SK-N-SH (cell line): ENCODE results near the gene ARL5A. TPM values are rescaled to one million over a fixed set of nuclear protein-coding genes. Genes with fewer than 3 reads are reported as not detected.

ENCODE experiments used
- CTCF ChIA-PET: fragments of 300-600, 350-600 bp; formaldehyde crosslinking; extraction: SDS; loops from one replicate; lab custom pipeline; 2021; lab: Yijun Ruan, JAX
- POLR2A ChIA-PET: fragments of 350-600 bp; sonication (Branson Sonifier 250); formaldehyde crosslinking; extraction: SDS; loops from one replicate; lab custom pipeline; 2020; ENCODE audit warnings: antibody characterized with exemption, inconsistent platforms; lab: Yijun Ruan, JAX
- DNase-seq: peaks from one replicate; pipeline ENCODE4 v3.0.0; 2012
- H2AFZ ChIP-seq: fragments of 200-600 bp; sonication (generic); 2 replicates; pipeline ENCODE4 v1.8.1; 2016; ENCODE audit warnings: antibody characterized with exemption, mild to moderate bottlenecking, low read depth
- H3F3A ChIP-seq: fragments of 200-600 bp; sonication (generic); replicated peaks from 2 replicates; pipeline ENCODE3; 2016; ENCODE audit warnings: antibody characterized with exemption, mild to moderate bottlenecking; ENCODE audit not compliant: insufficient read depth
- H3K27ac ChIP-seq, 2 experiments: fragments of 200-500 bp in 1 of 2; fragments of 200-600 bp in 1 of 2; sonication (Bioruptor generic) in 1 of 2; sonication (generic), shearing (Covaris generic) in 1 of 2; 2 replicates each; pipeline versions ENCODE4 v1.5.1 to v1.6.1; 2014 to 2016; ENCODE audit warnings: low read depth in 2 of 2, inconsistent platforms in 1 of 2, low read length in 1 of 2, mild to moderate bottlenecking in 1 of 2, mixed read lengths in 1 of 2
- H3K27me3 ChIP-seq: fragments of 200-600 bp; sonication (generic), shearing (Covaris generic); 2 replicates; pipeline ENCODE4 v1.6.1; 2016; ENCODE audit warnings: mixed run types; ENCODE audit not compliant: insufficient read depth
- H3K36me3 ChIP-seq, 2 experiments: fragments of 200-500 bp in 1 of 2; fragments of 200-600 bp in 1 of 2; sonication (Bioruptor generic) in 1 of 2; sonication (generic) in 1 of 2; replicated peaks in 1 of 2; 2 replicates each; pipeline versions ENCODE3 to v1.5.1; 2014 to 2016; ENCODE audit warnings: low read length in 1 of 2, mild to moderate bottlenecking in 1 of 2; ENCODE audit not compliant: insufficient read depth in 2 of 2, control insufficient read depth in 1 of 2
- H3K4me1 ChIP-seq, 2 experiments: fragments of 200-500 bp in 1 of 2; fragments of 200-600 bp in 1 of 2; sonication (Bioruptor generic) in 1 of 2; sonication (generic), shearing (Covaris generic) in 1 of 2; 2 replicates each; pipeline versions ENCODE4 v1.5.1 to v1.6.1; 2014 to 2016; ENCODE audit warnings: low read depth in 1 of 2, low read length in 1 of 2, mixed run types in 1 of 2; ENCODE audit not compliant: insufficient read depth in 2 of 2, control insufficient read depth in 1 of 2
- H3K4me2 ChIP-seq: fragments of 200-600 bp; sonication (generic), shearing (Covaris generic); 2 replicates; pipeline ENCODE4 v1.6.1; 2017; ENCODE audit warnings: mixed run types
- H3K4me3 ChIP-seq, 2 experiments: fragments of 200-500 bp in 1 of 2; fragments of 200-600 bp in 1 of 2; sonication (Bioruptor generic) in 1 of 2; sonication (generic), shearing (Covaris generic) in 1 of 2; 2 replicates each; pipeline versions ENCODE4 v1.5.1 to v1.8.1; 2014 to 2016; ENCODE audit warnings: low read depth in 2 of 2, inconsistent platforms in 1 of 2, low read length in 1 of 2, mild to moderate bottlenecking in 1 of 2, mixed read lengths in 1 of 2, moderate library complexity in 1 of 2
- H3K79me2 ChIP-seq: fragments of 200-600 bp; sonication (generic); 2 replicates; pipeline ENCODE4 v1.8.1; 2017; ENCODE audit warnings: mild to moderate bottlenecking; ENCODE audit not compliant: insufficient read depth
- H3K9ac ChIP-seq: fragments of 200-600 bp; sonication (generic); 2 replicates; pipeline ENCODE4 v1.6.1; 2017; ENCODE audit warnings: mixed run types
- H3K9me2 ChIP-seq: fragments of 200-600 bp; sonication (generic); 2 replicates; pipeline ENCODE4 v1.6.1; 2017; ENCODE audit warnings: mixed run types
- H3K9me3 ChIP-seq: fragments of 200-600 bp; sonication (generic); 2 replicates; pipeline ENCODE4 v1.6.1; 2017; ENCODE audit warnings: mixed run types, mild to moderate bottlenecking, moderate library complexity
- H4K20me1 ChIP-seq: fragments of 200-600 bp; sonication (generic); 2 replicates; pipeline ENCODE4 v1.6.1; 2017; ENCODE audit warnings: mild to moderate bottlenecking, mixed run types; ENCODE audit not compliant: insufficient read depth
- ELF1 ChIP-seq: IDR thresholded peaks from 2 replicates; pipeline ENCODE4 v1.4.0; 2012
- FOSL2 ChIP-seq: IDR thresholded peaks from 2 replicates; pipeline ENCODE4 v1.4.0; 2012; ENCODE audit warnings: low read depth, mild to moderate bottlenecking, moderate library complexity, borderline replicate concordance
- GATA2 ChIP-seq: sonication (generic); formaldehyde crosslinking; IDR thresholded peaks from 2 replicates; pipeline ENCODE4 v1.5.0; 2020; ENCODE audit warnings: mild to moderate bottlenecking, missing genetic modification reagents
- IRF3 ChIP-seq: fragments of 150-350 bp; IDR thresholded peaks from 2 replicates; pipeline ENCODE4 v1.6.1; 2016; ENCODE audit warnings: mild to moderate bottlenecking, low read depth, low read length
- MEF2A ChIP-seq: IDR thresholded peaks from 2 replicates; pipeline ENCODE4 v1.4.0; 2012; ENCODE audit warnings: low read depth, borderline replicate concordance
- MXI1 ChIP-seq: IDR thresholded peaks from 2 replicates; pipeline ENCODE4 v1.6.1; 2012; ENCODE audit warnings: mild to moderate bottlenecking, low read depth, low read length, improper control_type of control experiment
- NRF1 ChIP-seq: IDR thresholded peaks from 2 replicates; pipeline ENCODE4 v1.6.1; 2012; ENCODE audit warnings: low read depth, mild to moderate bottlenecking, low read length
- POLR2AphosphoS5 ChIP-seq: IDR thresholded peaks from 2 replicates; pipeline ENCODE4 v1.6.1; 2012; ENCODE audit warnings: low read depth, low read length
- RCOR1 ChIP-seq: fragments of 150-350 bp; IDR thresholded peaks from 2 replicates; pipeline ENCODE4 v1.6.1; 2017; ENCODE audit warnings: antibody characterized with exemption, low read length
- REST ChIP-seq: IDR thresholded peaks from 2 replicates; pipeline ENCODE4 v1.6.1; 2012; ENCODE audit warnings: mild to moderate bottlenecking, low read depth, low read length, moderate library complexity
- RFX5 ChIP-seq: IDR thresholded peaks from 2 replicates; pipeline ENCODE4 v1.6.1; 2012; ENCODE audit warnings: mild to moderate bottlenecking, improper control_type of control experiment, low read length
- SMC3 ChIP-seq: IDR thresholded peaks from 2 replicates; pipeline ENCODE4 v1.6.1; 2012; ENCODE audit warnings: low read depth, low read length, improper control_type of control experiment
- TCF12 ChIP-seq: IDR thresholded peaks from 2 replicates; pipeline ENCODE4 v1.4.0; 2012
- TEAD4 ChIP-seq: IDR thresholded peaks from 2 replicates; pipeline ENCODE4 v1.4.0; 2012; ENCODE audit warnings: mild to moderate bottlenecking, borderline replicate concordance; ENCODE audit not compliant: insufficient read depth
- YY1 ChIP-seq: IDR thresholded peaks from 2 replicates; pipeline ENCODE4 v1.4.0; 2012; ENCODE audit warnings: low read depth, mild to moderate bottlenecking
- WGBS: methylation state at CpG from one replicate; pipeline ENCODE4 v1.1.6; 2017; ENCODE audit warnings: low lambda C conversion rate; 5-methylcytosine and 5-hydroxymethylcytosine counted together
- polyA plus RNA-seq, 3 experiments: library from polyadenylated mRNA; depleted of rRNA; stranded (reverse); fragments of >200 nt; gene quantifications; 2 replicates each; pipeline ENCODE4 v1.2.3, GENCODE V29; 2012
- TF ChIP-seq, protein P1 (sequence below): IDR thresholded peaks from 2 replicates; pipeline ENCODE4 v1.4.0; 2012; ENCODE audit warnings: low read depth
- TF ChIP-seq, protein P2 (sequence below): IDR thresholded peaks from 2 replicates; pipeline ENCODE4 v1.4.0; 2012; ENCODE audit warnings: low read depth, borderline replicate concordance
- TF ChIP-seq, protein P3 (sequence below): fragments of 150-350 bp; IDR thresholded peaks from 2 replicates; pipeline ENCODE4 v1.6.1; 2017; ENCODE audit warnings: antibody characterized with exemption, low read length, low read depth, borderline replicate concordance

Gene ARL5A
- polyA plus RNA-seq, 1 of the 3 experiments (the other 2 are of a cell fraction) = 8.2 TPM

- H3F3A ChIP-seq = no peaks in the 10 kb centered on the region
Observed at GRCh38 chr2:151861174-151861573, 33.0 kb upstream of the ARL5A start.

DNA sequence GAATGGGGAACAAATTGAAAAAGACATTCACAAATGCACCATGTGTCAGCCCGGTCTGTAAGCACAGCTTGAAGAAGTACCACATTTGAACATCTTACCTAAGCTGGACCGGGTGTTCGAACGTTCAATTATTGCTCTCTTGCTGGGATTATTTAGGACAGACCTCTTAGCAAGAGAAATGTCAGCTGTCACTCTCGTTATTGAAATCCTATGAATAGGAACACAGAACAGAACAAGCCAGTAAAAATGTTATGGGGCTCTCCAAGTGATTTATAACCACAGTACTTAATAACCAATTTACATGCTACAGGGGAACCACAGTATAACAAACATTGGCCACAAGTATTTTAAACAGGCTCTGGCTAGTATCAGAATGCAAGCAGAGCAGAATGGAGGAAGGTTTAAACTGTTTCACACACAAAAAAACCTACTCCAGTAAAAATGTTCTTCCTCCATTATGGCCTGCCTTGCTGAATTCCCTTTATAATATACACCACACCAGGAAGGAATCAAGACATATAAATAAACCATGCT, 32.5 kb upstream of the ARL5A start:
- 79% methylated on average over 5 of the region's 5 CpGs for WGBS
- H3K4me3 ChIP-seq = no peak overlapping the region
- DNase-seq = no peak

More at GRCh38 chr2:151861174-151861573, 33.0 kb upstream of the ARL5A start:
- ChIA-PET POLR2A (no interaction called here), CTCF (no interaction called here)
- no peaks in the 10 kb centered on the region for H3K36me3 ChIP-seq
- no peaks in the 10 kb centered on the region for H4K20me1 ChIP-seq
- no peak overlapping the region for H3K9ac ChIP-seq
- H2AFZ ChIP-seq = no peak overlapping the region
- no peaks in the 10 kb centered on the region for H3K79me2 ChIP-seq
- WGBS = 53% methylated on average over 4 of the region's 4 CpGs
- H3K4me1 ChIP-seq = no peaks in the 10 kb centered on the region
- no peaks in the 10 kb centered on the region for H3K27me3 ChIP-seq
- no peak for TF ChIP-seq FOSL2
- TF ChIP-seq, protein P1, sequence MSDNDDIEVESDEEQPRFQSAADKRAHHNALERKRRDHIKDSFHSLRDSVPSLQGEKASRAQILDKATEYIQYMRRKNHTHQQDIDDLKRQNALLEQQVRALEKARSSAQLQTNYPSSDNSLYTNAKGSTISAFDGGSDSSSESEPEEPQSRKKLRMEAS = no peak
- no peak for TF ChIP-seq RCOR1
- TF ChIP-seq POLR2AphosphoS5 = no peak
- TF ChIP-seq, all 33 proteins: peak for 0
- Histone ChIP-seq H3K27ac (no peak overlapping the region), H3K4me2 (no peak overlapping the region), H3K9me2 (no peaks in the 10 kb centered on the region), H3K4me3 (no peak overlapping the region), H3K9me3 (no peaks in the 10 kb centered on the region)
- no peak for DNase-seq

More for the DNA sequence above, 32.5 kb upstream of the ARL5A start:
- Histone ChIP-seq H3K9ac (no peak overlapping the region), H3K79me2 (no peaks in the 10 kb centered on the region), H3K27me3 (no peaks in the 10 kb centered on the region), H3K9me3 (no peaks in the 10 kb centered on the region), H4K20me1 (no peaks in the 10 kb centered on the region), H3F3A (no peaks in the 10 kb centered on the region), H3K27ac (no peak overlapping the region), H2AFZ (no peak overlapping the region), H3K9me2 (no peaks in the 10 kb centered on the region), H3K4me1 (no peaks in the 10 kb centered on the region), H3K4me2 (no peak overlapping the region), H3K36me3 (no peaks in the 10 kb centered on the region)
- ChIA-PET POLR2A (no interaction called here), CTCF (interaction anchor here (0.7 to 1.6 kb wide), 2 partner anchors 11 to 54 kb away, joined by 3 to 4 read pairs; no protein-coding TSS in a partner anchor)
- TF ChIP-seq, protein P2, sequence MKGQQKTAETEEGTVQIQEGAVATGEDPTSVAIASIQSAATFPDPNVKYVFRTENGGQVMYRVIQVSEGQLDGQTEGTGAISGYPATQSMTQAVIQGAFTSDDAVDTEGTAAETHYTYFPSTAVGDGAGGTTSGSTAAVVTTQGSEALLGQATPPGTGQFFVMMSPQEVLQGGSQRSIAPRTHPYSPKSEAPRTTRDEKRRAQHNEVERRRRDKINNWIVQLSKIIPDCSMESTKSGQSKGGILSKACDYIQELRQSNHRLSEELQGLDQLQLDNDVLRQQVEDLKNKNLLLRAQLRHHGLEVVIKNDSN = no peak
- TF ChIP-seq FOSL2 (no peak), RFX5 (no peak), GATA2 (CRISPR knock-in tag) (no peak), ELF1 (no peak), REST (no peak), TCF12 (no peak), TEAD4 (no peak), YY1 (no peak), MEF2A (no peak), SMC3 (no peak), IRF3 (no peak), NRF1 (no peak), POLR2AphosphoS5 (no peak), MXI1 (no peak)
- TF ChIP-seq, protein P3, sequence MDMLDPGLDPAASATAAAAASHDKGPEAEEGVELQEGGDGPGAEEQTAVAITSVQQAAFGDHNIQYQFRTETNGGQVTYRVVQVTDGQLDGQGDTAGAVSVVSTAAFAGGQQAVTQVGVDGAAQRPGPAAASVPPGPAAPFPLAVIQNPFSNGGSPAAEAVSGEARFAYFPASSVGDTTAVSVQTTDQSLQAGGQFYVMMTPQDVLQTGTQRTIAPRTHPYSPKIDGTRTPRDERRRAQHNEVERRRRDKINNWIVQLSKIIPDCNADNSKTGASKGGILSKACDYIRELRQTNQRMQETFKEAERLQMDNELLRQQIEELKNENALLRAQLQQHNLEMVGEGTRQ = no peak
